ENCODE results near the gene HLA-DMB. TPM values are rescaled to one million over a fixed set of nuclear protein-coding genes. Genes with fewer than 3 reads are reported as not detected.

Gene HLA-DMB
- total RNA-seq, 2 experiments from 2014 or later, result 4.6 to 6.0 TPM

GRCh38 chr6:32964776-32965175, 23.9 kb upstream of the HLA-DMB start:
- CTCF ChIA-PET, result interaction anchor here (1.3 to 13.1 kb wide), 4 partner anchors 9 to 97 kb away, joined by 3 to 177 read pairs (median 16); partner anchors contain the start of gene HLA-DMA
- no peaks in the 10 kb centered on the region for H3K27me3 Mint-ChIP-seq

GRCh38 chr6:32963866-32964265, 23.0 kb upstream of the HLA-DMB start:
- no peak for ATAC-seq (ENCODE audit: poor library complexity)
- Histone ChIP-seq H3K9me3 (ENCODE audit: control insufficient read depth in 1 of 2, insufficient read depth in 1 of 2, low read length in 2 of 2) (no peaks in the 10 kb centered on the region), H3K4me3 (ENCODE audit: low read length) (no peak overlapping the region), H3K36me3 (ENCODE audit: insufficient read depth, low read length) (no peaks in the 10 kb centered on the region), H3K27ac (ENCODE audit: low read depth in 1 of 2, low read length in 2 of 2) (no peak overlapping the region), H3K27me3 (ENCODE audit: control insufficient read depth in 1 of 2, insufficient read depth in 2 of 2, low read length in 2 of 2) (no peaks in the 10 kb centered on the region), H3K4me1 (ENCODE audit: insufficient read depth, low read length) (peaks cover 20% of the 10 kb centered on the region)
- Mint-ChIP-seq H3K4me3 (no peak overlapping the region), H3K27me3 (no peaks in the 10 kb centered on the region), H3K36me3 (ENCODE audit: low read depth) (peaks cover 14% of the 10 kb centered on the region), H3K4me1 (ENCODE audit: low read depth) (peaks cover 59% of the 10 kb centered on the region), H3K27ac (peak overlapping the region; percentile 50), H3K9me3 (no peaks in the 10 kb centered on the region)
- ChIA-PET CTCF (interaction anchor here (1.3 to 3.6 kb wide), 8 partner anchors 8 to 111 kb away, joined by 3 to 29 read pairs (median 6); partner anchors contain the start of genes HLA-DMA and TAP1), POLR2A (interaction anchor here (0.6 to 4.6 kb wide), 4 partner anchors 9 to 16 kb away, joined by 3 to 57 read pairs (median 4); partner anchors contain the start of gene HLA-DMA)
- intact Hi-C loops (cut with DNase I, micrococcal nuclease), result no loop called here
- TF ChIP-seq CTCF (IDR thresholded peaks at IDR 0.05), result no peak
- DNase-seq, result no peak

More at GRCh38 chr6:32964776-32965175, 23.9 kb upstream of the HLA-DMB start:
- no peaks in the 10 kb centered on the region for H3K9me3 ChIP-seq (ENCODE audit: control insufficient read depth in 1 of 2, insufficient read depth in 1 of 2, low read length in 2 of 2)
- H3K36me3 ChIP-seq (ENCODE audit: insufficient read depth, low read length), result no peaks in the 10 kb centered on the region
- POLR2A ChIA-PET, result interaction anchor here (1.1 to 11.7 kb wide), 4 partner anchors 8 to 123 kb away, joined by 3 to 444 read pairs (median 30); partner anchors contain the start of genes HLA-DMA, PSMB8 and TAP2
- H3K4me3 ChIP-seq (ENCODE audit: low read length), result no peak overlapping the region
- TF ChIP-seq CTCF (IDR thresholded peaks at IDR 0.05), result no peak
- no peaks in the 10 kb centered on the region for H3K9me3 Mint-ChIP-seq
- DNase-seq, result no peak
- ATAC-seq (ENCODE audit: poor library complexity), result no peak
- H3K27me3 ChIP-seq (ENCODE audit: control insufficient read depth in 1 of 2, insufficient read depth in 2 of 2, low read length in 2 of 2), result no peaks in the 10 kb centered on the region
- peaks cover 59% of the 10 kb centered on the region for H3K4me1 Mint-ChIP-seq (ENCODE audit: low read depth)
- peak overlapping the region; percentile 100 for H3K27ac Mint-ChIP-seq
- intact Hi-C loops (cut with DNase I, micrococcal nuclease), result loop anchor here in 1 of 2 experiments (5.0 kb wide), 1 partner anchor 767 kb away; no protein-coding TSS in a partner anchor
- H3K4me3 Mint-ChIP-seq, result peak overlapping the region; percentile 26
- peaks cover 27% of the 10 kb centered on the region for H3K4me1 ChIP-seq (ENCODE audit: insufficient read depth, low read length)
- H3K36me3 Mint-ChIP-seq (ENCODE audit: low read depth), result peaks cover 19% of the 10 kb centered on the region
- H3K27ac ChIP-seq (ENCODE audit: low read depth in 1 of 2, low read length in 2 of 2), result no peak overlapping the region

GRCh38 chr6:32962213-32962826, 21.5 kb upstream of the HLA-DMB start:
- ChIA-PET POLR2A (interaction anchor here (1.7 to 4.6 kb wide), 2 partner anchors 9 to 10 kb away, joined by 5 to 57 read pairs; partner anchors contain the start of gene HLA-DMA), CTCF (interaction anchor here (1.3 to 3.6 kb wide), 6 partner anchors 9 to 124 kb away, joined by 4 to 29 read pairs (median 8); partner anchors contain the start of genes HLA-DMA, TAP1 and TAP2)
- Histone ChIP-seq H3K27ac (ENCODE audit: low read depth in 1 of 2, low read length in 2 of 2) (no peak overlapping the region), H3K4me3 (ENCODE audit: low read length) (no peak overlapping the region), H3K9me3 (ENCODE audit: control insufficient read depth in 1 of 2, insufficient read depth in 1 of 2, low read length in 2 of 2) (no peaks in the 10 kb centered on the region), H3K4me1 (ENCODE audit: insufficient read depth, low read length) (peaks cover 19% of the 10 kb centered on the region), H3K36me3 (ENCODE audit: insufficient read depth, low read length) (no peaks in the 10 kb centered on the region), H3K27me3 (ENCODE audit: control insufficient read depth in 1 of 2, insufficient read depth in 2 of 2, low read length in 2 of 2) (no peaks in the 10 kb centered on the region)
- TF ChIP-seq CTCF (IDR thresholded peaks at IDR 0.05), result no peak
- Mint-ChIP-seq H3K36me3 (ENCODE audit: low read depth) (peaks cover 2% of the 10 kb centered on the region), H3K9me3 (no peaks in the 10 kb centered on the region), H3K27ac (peak overlapping the region; percentile 64), H3K4me3 (no peak overlapping the region), H3K4me1 (ENCODE audit: low read depth) (peaks cover 56% of the 10 kb centered on the region), H3K27me3 (no peaks in the 10 kb centered on the region)
- ATAC-seq (ENCODE audit: poor library complexity), result no peak
- intact Hi-C loops (cut with DNase I, micrococcal nuclease), result no loop called here
- no peak for DNase-seq

All from CD4-positive, alpha-beta T cell (primary cell).